ENCODE data around the gene FUT4.
A peak's percentile ranks its signal among the peaks of the same experiment; 100 is the strongest.
"Not testable (repeated sequence)": the region's sequence is repeated elsewhere in the genome, so short reads cannot be mapped to it uniquely, and the experiment has no call there.

FUT4 gene, protein sequence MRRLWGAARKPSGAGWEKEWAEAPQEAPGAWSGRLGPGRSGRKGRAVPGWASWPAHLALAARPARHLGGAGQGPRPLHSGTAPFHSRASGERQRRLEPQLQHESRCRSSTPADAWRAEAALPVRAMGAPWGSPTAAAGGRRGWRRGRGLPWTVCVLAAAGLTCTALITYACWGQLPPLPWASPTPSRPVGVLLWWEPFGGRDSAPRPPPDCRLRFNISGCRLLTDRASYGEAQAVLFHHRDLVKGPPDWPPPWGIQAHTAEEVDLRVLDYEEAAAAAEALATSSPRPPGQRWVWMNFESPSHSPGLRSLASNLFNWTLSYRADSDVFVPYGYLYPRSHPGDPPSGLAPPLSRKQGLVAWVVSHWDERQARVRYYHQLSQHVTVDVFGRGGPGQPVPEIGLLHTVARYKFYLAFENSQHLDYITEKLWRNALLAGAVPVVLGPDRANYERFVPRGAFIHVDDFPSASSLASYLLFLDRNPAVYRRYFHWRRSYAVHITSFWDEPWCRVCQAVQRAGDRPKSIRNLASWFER

DNA sequence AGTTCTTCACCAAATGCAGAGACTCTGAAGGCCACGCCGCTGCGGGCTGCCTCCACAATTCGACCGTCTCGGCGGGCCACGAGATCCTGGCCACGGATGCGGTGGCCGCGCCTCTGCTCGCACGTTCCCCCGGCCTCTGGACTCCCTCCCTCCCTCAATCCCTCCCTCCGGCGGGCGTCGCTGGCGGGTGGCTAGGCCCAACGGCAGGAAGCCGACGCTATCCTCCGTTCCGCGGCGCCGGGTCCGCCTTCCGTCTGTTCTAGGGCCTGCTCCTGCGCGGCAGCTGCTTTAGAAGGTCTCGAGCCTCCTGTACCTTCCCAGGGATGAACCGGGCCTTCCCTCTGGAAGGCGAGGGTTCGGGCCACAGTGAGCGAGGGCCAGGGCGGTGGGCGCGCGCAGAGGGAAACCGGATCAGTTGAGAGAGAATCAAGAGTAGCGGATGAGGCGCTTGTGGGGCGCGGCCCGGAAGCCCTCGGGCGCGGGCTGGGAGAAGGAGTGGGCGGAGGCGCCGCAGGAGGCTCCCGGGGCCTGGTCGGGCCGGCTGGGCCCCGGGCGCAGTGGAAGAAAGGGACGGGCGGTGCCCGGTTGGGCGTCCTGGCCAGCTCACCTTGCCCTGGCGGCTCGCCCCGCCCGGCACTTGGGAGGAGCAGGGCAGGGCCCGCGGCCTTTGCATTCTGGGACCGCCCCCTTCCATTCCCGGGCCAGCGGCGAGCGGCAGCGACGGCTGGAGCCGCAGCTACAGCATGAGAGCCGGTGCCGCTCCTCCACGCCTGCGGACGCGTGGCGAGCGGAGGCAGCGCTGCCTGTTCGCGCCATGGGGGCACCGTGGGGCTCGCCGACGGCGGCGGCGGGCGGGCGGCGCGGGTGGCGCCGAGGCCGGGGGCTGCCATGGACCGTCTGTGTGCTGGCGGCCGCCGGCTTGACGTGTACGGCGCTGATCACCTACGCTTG is at the start of gene FUT4:
Gene FUT4, plus strand, starts transcription at position 227 of the 951 bp plus-strand sequence. Its CDS starts 213 bp downstream, at position 440.
- peak; percentile 83 to 84 for DNase-seq

- no peak for DNase-seq
Observed at GRCh38 chr11:94494126-94494680, 49.5 kb upstream of the FUT4 start.

GRCh38 chr11:94500181-94500580 is 43.5 kb upstream of the FUT4 start:
- no peak for DNase-seq

GRCh38 chr11:94501522-94501921 is 42.2 kb upstream of the FUT4 start:
- no peak for DNase-seq

GRCh38 chr11:94504689-94505293 is 38.9 kb upstream of the FUT4 start:
- DNase-seq = peak; percentile 39 to 42

- DNase-seq = not testable (repeated sequence)
Observed at GRCh38 chr11:94506513-94506912, 37.2 kb upstream of the FUT4 start.

- no peak for DNase-seq
Observed at GRCh38 chr11:94507485-94507884, 36.2 kb upstream of the FUT4 start.

GRCh38 chr11:94511932-94512781 is 31.6 kb upstream of the FUT4 start, which contains the start of gene C11orf97:
Gene C11orf97 (plus strand): TSS chr11:94512461. CDS start chr11:94512529, 68 bp downstream.
- DNase-seq = peak in 1 of 2 experiments; percentile 33

DNA sequence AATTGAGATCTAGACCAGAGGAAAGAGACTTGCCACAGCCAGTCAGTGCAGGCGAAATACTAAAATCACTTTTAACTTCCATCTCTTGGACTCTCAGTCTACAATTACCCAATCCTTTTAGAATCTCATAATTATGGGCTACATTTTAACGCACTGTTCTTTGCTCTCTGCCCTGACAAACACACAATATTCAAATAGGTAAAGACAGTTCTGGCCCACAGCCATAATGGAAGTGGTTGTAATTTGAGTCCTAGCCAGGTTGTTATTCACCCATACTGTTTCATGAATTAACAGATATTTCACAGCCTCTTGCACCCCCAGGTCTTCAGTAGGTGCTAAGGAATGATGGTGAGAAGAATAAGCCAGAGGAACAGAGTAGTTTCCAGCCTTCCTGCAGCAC is 30.6 kb upstream of the FUT4 start:
- peak; percentile 67 to 93 for DNase-seq

- no peak for DNase-seq
Observed at GRCh38 chr11:94515398-94515797, 28.3 kb upstream of the FUT4 start.

- no peak for DNase-seq
Observed at GRCh38 chr11:94516725-94517124, 27.0 kb upstream of the FUT4 start.

- DNase-seq = no peak
Observed at GRCh38 chr11:94518300-94518699, 25.4 kb upstream of the FUT4 start.

GRCh38 chr11:94519478-94520084 is 24.1 kb upstream of the FUT4 start:
- DNase-seq = peak; percentile 11 to 32

- DNase-seq = no peak
Observed at GRCh38 chr11:94521684-94522083, 22.0 kb upstream of the FUT4 start.

DNA sequence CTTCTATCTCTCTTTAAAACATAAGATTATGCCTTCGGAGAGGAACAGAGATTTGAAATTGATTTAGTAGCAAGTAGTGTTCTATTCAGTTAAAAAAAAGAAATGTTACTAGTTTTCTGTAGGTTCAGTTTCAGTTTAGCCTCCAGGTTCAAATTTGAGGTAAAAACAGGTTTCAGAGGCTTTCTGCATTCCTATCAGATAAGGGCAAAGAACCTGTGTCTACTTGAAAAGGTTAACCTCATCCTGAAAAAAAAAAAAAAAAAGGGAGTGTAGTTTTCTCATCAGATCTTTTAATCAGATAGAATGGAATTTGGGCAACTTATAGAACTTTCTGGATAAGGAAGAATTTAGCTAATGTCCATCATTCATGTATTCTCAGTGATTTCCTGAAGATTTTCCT is 19.4 kb upstream of the FUT4 start:
- no peak for DNase-seq

- no peak for DNase-seq
Observed at GRCh38 chr11:94525546-94526324, 18.0 kb upstream of the FUT4 start.

DNA sequence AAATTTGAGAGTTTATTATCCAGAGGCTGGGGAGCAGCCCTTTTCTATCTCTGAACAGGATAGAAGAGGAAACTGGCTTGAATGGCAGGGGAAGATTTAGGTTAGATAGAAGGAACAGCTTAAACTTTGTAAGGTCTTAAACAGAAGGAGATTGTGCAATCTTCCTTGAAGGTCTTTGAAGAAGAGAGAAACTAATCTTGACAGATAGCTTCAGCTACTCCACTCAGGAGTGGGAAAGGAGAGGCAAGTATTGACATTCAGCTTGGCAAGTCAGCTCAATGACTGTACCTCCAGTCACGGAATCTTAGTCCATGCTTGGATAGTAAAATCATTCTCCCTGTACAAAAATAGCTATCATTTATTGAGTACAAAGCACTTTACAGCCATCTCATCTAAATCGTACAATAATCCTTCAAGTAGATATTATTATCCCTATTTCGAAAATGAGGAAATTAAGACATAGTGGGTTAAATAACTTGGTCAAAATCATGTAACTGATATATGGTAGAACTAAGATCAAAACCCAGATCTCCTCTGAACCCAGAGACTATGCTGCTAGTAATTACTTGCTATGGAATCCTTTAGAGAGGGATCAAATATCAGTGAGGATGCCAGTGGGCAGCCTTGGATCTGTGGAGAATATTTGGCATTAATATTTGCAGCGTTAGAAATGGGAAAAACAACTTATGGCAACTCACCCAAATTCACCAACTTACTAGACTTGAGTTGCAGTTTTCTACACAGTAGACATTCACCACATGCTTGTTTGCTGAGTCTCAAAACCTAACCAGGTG is 16.9 kb upstream of the FUT4 start:
- DNase-seq = no peak

DNA sequence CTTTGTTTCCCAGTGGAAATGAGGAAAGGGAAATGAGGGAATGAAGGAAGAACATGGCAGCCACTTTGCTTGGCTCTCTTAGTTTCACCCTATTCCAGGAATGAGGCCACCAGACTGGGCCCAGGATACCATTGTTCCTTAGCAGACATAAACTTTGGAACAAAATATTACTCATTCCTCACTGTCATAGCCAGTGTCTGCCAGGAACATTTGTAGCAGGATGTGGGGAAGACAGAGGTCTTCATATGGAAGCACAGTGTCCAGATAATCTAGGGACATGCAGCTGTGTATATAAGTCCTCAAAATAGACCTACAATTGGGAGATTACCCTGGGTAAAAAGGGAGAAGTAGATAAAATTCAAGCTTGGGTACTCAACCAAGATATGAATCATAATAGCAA is 15.2 kb upstream of the FUT4 start:
- DNase-seq = no peak

GRCh38 chr11:94532211-94532610 is 11.5 kb upstream of the FUT4 start:
- DNase-seq = no peak

All from NCI-H2081 (cell line).